ENCODE data around the gene BRD1.

DNA sequence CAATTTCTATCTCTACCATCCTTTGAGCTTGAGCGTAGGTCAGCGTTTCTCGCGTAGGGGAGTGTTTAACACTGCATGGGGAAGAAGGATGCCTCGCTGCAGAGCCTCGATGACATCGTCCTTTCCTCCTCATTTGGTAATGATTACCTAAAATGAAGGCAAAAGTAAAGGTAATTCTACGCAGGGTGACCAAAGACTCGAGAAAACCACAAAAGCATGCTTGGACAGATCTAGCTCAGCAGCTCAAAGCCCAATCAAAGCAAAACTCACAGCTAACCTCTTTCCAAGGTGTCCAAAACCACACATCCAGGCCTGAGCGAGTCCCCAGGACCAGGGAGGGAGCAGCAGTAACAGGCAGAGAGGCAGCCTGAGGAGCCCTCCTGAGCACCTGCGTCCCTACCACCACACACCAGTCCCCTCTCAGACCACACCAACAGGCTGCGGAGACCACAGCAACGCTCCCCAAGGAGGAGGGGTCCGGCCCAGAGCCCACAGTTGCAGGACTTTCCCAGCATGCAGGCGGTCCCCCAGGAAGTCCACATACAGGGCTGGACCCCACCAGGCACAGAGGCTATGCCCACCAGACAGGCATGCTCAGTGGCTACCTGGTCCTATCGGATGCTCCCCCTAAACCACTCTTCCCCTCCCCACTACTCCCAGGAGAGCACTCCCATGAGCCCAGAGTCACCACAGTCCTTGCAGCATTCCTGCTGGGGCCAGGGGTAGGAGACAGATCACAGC, 3.3 kb downstream of the BRD1 start:
- no peak for TF ChIP-seq TCF12 (IDR thresholded peaks at IDR 0.05; ENCODE audit: low read depth)
- TF ChIP-seq, protein P1, sequence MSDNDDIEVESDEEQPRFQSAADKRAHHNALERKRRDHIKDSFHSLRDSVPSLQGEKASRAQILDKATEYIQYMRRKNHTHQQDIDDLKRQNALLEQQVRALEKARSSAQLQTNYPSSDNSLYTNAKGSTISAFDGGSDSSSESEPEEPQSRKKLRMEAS (IDR thresholded peaks at IDR 0.05) = no peak
- no peak for TF ChIP-seq EP300 (IDR thresholded peaks at IDR 0.05; ENCODE audit: borderline replicate concordance)
- no peak for TF ChIP-seq CREB1 (IDR thresholded peaks at IDR 0.05; ENCODE audit: low read depth)
- TF ChIP-seq, protein P2, sequence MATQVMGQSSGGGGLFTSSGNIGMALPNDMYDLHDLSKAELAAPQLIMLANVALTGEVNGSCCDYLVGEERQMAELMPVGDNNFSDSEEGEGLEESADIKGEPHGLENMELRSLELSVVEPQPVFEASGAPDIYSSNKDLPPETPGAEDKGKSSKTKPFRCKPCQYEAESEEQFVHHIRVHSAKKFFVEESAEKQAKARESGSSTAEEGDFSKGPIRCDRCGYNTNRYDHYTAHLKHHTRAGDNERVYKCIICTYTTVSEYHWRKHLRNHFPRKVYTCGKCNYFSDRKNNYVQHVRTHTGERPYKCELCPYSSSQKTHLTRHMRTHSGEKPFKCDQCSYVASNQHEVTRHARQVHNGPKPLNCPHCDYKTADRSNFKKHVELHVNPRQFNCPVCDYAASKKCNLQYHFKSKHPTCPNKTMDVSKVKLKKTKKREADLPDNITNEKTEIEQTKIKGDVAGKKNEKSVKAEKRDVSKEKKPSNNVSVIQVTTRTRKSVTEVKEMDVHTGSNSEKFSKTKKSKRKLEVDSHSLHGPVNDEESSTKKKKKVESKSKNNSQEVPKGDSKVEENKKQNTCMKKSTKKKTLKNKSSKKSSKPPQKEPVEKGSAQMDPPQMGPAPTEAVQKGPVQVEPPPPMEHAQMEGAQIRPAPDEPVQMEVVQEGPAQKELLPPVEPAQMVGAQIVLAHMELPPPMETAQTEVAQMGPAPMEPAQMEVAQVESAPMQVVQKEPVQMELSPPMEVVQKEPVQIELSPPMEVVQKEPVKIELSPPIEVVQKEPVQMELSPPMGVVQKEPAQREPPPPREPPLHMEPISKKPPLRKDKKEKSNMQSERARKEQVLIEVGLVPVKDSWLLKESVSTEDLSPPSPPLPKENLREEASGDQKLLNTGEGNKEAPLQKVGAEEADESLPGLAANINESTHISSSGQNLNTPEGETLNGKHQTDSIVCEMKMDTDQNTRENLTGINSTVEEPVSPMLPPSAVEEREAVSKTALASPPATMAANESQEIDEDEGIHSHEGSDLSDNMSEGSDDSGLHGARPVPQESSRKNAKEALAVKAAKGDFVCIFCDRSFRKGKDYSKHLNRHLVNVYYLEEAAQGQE (IDR thresholded peaks at IDR 0.05; ENCODE audit: low read depth) = no peak
- no peak for TF ChIP-seq YY1 (IDR thresholded peaks at IDR 0.05; ENCODE audit: low read depth)
- no peak for TF ChIP-seq RAD21 (IDR thresholded peaks at IDR 0.05; ENCODE audit: low read depth)
- TF ChIP-seq CEBPB (IDR thresholded peaks at IDR 0.05) = no peak
